Kasumi-1 (cell line): Measurements from ENCODE around the gene PROM2.
"Not testable (repeated sequence)": the region's sequence is repeated elsewhere in the genome, so short reads cannot be mapped to it uniquely, and the experiment has no call there.

Experiments
- DNase-seq, 2 experiments: peaks; one replicate each; lab custom pipeline; 2025; lab: John Stamatoyannopoulos, UW

The PROM2 gene, protein sequence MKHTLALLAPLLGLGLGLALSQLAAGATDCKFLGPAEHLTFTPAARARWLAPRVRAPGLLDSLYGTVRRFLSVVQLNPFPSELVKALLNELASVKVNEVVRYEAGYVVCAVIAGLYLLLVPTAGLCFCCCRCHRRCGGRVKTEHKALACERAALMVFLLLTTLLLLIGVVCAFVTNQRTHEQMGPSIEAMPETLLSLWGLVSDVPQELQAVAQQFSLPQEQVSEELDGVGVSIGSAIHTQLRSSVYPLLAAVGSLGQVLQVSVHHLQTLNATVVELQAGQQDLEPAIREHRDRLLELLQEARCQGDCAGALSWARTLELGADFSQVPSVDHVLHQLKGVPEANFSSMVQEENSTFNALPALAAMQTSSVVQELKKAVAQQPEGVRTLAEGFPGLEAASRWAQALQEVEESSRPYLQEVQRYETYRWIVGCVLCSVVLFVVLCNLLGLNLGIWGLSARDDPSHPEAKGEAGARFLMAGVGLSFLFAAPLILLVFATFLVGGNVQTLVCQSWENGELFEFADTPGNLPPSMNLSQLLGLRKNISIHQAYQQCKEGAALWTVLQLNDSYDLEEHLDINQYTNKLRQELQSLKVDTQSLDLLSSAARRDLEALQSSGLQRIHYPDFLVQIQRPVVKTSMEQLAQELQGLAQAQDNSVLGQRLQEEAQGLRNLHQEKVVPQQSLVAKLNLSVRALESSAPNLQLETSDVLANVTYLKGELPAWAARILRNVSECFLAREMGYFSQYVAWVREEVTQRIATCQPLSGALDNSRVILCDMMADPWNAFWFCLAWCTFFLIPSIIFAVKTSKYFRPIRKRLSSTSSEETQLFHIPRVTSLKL

DNA sequence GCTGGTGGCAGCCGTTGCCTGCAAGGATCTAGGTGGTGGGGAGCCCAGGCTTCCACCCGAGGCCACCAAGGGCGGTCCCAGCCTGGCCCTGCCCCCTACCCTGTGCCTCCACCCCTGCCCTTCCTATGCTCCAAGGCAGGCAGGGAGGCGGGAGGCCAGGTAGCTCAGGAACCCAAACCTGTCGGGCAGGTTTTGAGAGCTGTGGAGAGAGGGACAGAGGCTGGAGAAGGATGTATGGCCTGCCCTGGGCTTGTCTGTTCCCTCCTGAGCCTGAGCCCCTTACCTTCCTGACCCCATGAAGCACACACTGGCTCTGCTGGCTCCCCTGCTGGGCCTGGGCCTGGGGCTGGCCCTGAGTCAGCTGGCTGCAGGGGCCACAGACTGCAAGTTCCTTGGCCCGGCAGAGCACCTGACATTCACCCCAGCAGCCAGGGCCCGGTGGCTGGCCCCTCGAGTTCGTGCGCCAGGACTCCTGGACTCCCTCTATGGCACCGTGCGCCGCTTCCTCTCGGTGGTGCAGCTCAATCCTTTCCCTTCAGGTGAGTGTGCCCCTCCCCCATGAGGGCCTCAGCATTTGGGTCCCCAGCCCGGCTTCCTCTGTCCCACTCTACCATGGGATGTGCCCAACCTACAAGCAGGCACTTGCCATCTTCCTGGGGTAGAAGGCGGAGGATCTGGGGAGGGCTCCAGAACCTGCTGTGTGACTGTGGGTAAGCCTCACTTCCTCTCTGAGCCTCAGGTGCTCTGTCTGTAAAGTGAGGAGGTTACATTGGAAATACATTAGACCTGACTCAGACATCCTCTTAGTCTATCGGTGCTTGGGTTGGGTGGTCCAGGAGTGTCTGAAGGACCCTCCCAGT, at the start of gene PROM2:
TSS of gene PROM2 (plus strand) at position 159 of the 860 bp plus-strand sequence. CDS start at position 296, 137 bp downstream.
- no peak for DNase-seq

- DNase-seq, result no peak
Measured at GRCh38 chr2:95225658-95226057, 48.6 kb upstream of the PROM2 start.

- peak; percentile 51 to 67 for DNase-seq
Measured at GRCh38 chr2:95231723-95232122, 42.5 kb upstream of the PROM2 start.

DNA sequence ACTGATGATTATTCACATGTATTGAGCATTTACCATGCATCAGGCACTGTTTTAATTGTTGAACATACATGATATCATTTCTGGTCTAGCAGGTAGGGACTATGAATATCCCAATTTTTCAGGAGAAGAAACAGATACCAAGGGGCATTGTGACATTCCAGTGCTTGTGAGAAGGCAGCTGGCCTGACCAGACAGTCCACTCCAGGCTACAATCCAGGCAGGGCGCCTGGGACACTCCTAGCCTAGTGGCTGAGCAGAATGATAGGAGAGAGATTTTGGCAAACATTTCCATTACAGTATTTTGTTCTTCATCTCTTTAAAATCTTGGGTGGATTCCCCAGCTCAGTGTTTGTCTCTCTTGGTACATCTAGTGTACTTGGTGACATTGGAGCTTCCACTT, 42.0 kb upstream of the PROM2 start:
- DNase-seq, result no peak

DNA sequence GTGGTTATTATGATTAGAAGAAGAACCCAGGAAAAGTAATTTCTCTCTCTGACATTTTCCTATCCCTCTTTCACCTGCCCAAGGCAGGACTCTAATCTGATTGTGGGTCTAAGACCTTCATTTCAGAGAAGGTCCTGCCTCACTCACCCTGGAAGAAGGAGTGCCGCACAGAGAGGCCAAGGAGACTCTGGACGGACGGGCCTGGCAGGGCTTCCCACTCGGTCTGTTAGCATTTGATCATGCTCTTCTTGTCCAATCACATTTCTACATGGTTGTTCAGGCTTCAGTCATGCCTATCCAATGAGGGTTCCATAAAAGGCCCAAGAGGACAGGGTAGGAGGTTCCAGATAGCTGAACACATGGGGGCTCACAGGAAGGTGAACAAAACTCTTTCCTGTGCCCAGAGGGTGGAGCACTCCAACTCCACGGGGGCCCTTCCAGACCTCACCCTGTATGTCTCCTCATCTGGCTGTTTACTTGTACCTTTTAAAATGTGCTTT, 39.9 kb upstream of the PROM2 start:
- no peak for DNase-seq

DNA sequence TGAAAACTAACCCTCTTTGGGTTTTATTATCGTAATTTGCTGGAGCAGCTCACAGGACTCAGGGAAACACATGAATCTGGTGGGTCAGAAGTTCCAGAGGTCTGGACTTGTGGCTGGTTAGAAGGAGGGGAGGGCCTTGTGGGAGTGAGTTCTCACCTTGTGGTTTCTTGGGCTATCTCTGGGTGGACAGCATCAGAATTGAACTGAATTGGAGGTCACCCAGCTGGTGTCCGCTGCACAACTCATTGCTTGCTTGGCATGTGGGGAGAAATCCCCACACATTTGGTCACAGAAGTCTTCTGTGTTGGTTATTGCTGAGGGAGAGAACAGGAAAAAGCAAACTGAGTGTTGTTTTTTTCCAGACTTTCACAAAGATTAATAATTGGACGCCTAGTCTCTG, 39.4 kb upstream of the PROM2 start:
- no peak for DNase-seq

DNA sequence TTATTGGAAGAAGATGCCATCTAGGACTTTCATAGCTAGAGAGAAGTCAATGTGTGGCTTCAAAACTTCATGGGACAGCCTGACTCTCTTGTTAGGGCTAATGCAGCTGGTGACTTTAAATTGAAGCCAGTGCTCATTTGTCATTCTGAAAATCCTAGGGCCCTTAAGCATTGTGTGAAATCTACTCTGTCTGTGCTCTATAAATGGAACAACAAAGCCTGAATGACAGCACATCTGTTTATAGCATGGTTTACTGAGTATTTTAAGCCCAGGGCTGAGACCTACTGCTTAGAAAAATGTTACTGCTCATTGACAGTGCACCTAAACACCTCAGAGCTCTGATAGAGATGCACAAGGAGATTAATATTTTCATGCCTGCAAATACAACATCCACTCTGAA, 36.1 kb upstream of the PROM2 start:
- DNase-seq, result no peak

DNA sequence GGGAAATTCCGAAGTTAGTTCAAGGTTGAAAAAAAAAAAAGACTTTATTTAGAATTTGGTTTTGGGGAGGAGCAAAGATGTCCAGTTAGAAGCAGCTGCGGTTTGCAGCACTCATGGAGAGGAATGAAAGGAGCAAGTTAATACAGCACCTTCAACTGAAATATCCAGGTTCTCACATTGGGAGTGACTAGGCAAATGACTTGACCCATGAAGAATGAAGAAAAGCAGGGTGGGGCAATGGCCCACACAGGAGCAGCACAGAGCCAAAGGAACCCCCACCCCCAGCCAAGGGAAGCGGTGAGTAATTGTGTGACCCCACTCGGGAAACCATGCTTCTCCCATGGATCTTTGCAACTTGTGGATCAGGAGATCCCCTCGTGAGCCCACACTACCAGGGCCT, 34.2 kb upstream of the PROM2 start:
- no peak for DNase-seq

DNA sequence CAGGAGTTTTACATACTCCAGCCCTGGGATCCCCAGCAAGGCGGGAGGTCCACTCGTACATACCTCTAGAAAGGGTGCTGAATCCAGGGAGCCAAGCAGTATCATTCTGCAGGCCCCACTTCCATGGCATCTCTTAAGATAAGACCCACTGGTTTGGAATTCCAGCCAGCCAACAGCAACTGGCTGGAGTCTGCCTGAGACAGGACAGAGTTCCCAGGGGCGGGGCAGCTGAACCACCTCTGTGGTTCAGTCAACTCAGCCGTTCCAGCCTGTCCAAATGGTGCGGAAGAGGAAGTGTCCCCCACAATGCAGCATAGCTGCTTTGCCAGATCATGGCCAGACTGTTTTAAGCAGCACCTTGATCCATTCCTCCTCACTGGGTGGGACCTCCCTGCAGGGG, 33.7 kb upstream of the PROM2 start:
- DNase-seq, result no peak

DNA sequence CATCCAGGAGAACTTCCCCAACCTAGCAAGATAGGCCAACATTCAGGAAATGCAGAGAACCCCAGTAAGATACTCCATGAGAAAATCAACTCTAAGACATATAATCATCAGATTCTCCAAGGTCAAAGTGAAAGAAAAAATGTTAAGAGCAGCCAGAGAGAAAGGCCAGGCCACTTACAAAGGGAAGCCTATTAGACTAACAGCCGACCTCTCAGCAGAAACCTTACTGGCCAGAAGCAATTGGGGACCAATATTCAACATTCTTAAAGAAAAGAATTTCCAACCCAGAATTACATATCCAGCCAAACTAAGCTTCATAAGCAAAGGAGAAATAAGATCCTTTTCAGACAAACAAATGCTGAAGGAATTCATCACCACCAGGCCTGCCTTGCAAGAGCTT, 32.2 kb upstream of the PROM2 start:
- not testable (repeated sequence) for DNase-seq

GRCh38 chr2:95258271-95258670, 16.0 kb upstream of the PROM2 start:
- no peak for DNase-seq

DNA sequence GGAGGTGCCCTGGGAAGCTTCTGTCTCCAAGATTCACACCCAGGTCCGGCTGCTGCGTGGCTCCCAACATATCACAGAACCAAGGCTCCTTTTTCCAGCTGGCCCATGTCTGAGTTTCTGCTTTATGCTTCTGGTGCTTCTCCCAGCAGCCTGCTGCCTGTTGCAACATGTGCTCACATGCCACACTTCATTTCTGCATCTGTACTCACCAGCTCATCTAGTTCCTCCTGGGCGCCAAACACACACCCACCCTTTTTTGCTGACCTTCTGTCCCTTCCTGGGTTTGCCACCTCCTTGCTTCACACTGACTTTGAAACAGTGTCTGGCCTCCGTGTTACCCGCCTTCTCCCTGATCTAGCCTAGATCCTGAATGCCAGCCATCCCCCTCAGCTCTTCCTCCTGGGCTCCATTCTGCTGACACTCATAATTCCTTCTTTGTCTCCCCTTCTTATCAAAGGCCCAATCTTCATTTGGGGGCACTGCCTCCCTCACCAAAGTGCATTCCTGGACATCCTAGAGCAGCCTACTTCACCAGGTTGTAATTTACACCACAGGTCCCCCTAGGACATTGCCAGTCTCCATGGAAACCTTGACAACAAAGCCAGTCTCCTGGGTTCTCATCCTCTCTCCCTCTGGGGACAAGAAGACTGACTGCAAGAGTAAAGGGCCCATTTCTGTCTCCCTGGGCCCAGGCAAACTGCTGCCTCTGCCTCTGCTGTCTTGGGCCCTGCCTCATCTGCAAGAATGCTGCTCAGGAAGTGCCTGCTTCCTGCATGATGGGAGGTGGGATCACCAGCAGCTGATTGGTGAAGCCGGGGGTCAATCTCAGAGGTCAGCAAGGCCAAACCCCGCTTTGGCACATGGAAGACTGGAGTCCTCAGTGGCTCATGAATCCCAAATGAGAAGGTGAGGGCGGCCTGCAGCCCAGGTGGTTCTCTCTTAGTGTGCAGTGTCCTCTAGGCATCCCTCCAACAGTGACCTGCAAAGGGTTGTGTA, 13.9 kb upstream of the PROM2 start:
- DNase-seq, result peak; percentile 11 to 14

DNA sequence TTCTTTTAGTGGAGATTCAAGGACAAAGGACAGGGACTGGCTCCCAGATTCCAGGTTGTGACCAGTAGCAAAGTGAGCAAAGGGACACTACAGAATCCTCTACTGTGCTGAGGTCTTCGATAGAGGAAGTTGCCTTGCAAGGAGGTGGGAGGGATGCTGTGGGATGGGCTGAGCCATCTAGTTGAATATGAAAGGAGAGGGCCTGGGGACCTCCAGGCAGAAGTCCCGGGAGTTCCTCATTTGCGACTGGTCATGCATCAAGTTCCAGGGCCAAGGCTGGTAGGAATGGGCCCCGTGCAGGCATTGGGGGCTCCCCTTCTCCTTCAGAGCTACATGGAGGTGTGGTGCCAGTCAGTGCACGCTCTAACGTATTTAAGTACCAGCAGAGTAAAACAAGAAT, 12.6 kb upstream of the PROM2 start:
- DNase-seq, result peak; percentile 41 to 50

GRCh38 chr2:95262896-95263542, 11.2 kb upstream of the PROM2 start:
- no peak for DNase-seq

DNA sequence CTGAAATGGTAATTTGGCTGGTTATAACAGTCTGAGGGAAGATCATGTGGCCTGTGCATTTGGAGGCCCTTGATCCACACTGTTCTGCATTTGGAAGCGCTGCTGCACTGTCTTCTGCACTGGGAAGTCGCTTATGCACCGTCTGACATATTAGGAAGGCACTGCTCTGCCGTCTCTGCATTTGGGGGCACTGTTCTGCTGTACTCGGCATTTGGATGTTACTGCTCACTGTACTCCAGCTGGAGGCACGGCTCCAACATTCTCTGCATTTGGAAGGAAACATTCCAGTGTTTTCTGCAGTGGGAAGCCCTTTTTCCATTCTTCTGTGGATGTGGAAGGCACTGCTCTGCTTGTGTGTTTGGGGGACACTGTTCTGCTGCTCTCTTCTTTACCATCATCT, 9.6 kb upstream of the PROM2 start:
- DNase-seq, result no peak

- DNase-seq, result no peak
Measured at GRCh38 chr2:95265182-95265581, 9.1 kb upstream of the PROM2 start.

DNA sequence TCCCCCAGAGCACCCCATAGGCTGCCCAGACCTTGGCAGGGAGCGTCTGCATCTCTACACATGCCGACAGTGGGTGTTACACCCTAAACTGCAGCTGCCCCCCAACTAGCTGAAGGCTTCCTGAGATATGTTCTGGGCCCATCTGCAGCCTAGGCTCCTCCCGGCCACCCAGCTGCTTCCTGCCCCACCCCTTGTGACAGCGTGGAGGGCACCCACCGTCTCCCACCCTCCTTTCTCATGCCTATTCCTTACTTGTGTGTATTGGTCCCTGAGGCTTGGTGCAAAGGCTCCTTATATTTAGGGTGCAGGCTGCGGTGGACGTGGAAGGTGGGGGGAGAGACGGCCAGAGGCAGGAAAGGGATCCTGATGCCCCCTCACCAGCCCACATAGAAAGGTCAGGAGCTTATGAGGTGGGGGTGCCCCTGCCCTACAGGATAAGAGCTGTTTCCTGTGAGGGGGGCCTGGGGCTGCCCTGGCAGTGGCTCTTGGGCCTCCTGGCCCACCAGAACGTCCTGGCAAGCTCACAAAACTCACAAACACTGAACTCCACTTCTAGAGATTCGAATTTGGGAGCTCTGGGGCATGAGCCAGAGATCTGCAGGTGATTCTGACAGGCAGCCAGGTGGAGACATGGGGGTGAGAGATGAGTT, 7.3 kb upstream of the PROM2 start:
- DNase-seq, result no peak

DNA sequence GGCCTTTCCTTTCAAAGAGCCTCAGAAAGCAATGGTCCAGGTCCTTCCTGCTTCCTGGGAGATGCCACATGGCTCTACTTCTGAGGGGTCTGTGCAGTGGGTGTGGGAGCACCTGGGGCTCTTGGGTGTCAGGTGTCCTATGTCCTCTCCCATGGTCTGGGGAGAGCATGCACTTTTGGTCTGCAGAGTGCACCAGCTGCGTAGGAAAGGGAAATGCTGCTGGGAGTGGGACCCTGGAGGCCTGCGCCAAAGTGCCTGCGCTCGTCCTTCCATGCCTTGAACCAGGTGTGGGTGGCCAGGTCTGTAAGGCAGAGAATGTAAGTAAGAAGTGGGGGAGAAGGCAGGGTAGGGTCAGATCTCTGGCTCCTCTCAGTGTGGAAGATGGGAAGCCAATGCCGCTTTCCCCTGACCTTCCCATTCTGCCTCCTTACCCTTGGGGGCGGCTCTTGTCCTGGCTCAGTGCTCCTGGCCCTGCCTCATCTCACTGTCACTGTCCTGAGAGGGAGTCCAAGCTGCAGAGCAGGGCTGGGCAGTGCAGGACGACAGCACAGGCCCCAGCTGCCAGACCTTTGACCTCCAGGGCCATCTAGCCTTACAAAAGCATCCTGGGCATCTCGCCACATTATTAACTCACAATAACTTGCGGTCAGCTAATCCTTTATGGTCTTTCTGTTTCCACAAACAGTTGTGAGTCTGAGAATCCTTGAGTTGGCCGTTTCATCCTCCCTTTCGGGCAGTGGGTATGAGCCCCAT, 6.6 kb upstream of the PROM2 start:
- DNase-seq, result no peak
